Activated CD4-positive, CD25-positive, alpha-beta regulatory T cell treated with anti-CD3 and anti-CD28 coated beads, Interleukin-2, amount 50 U/mL, for 24 hours (primary cell): ENCODE data around the gene CERS1.
"Not testable (repeated sequence)": the region's sequence is repeated elsewhere in the genome, so short reads cannot be mapped to it uniquely, and the experiment has no call there.

Experiments
- ATAC-seq, 2 donors: fragments of 150-1000 bp; cut with Tn5 transposase; one replicate each; pipeline ENCODE4 v1.10.0; 2021; ENCODE audit warnings: mild to moderate bottlenecking in 1 of 2, moderate library complexity in 1 of 2

CERS1 gene

DNA sequence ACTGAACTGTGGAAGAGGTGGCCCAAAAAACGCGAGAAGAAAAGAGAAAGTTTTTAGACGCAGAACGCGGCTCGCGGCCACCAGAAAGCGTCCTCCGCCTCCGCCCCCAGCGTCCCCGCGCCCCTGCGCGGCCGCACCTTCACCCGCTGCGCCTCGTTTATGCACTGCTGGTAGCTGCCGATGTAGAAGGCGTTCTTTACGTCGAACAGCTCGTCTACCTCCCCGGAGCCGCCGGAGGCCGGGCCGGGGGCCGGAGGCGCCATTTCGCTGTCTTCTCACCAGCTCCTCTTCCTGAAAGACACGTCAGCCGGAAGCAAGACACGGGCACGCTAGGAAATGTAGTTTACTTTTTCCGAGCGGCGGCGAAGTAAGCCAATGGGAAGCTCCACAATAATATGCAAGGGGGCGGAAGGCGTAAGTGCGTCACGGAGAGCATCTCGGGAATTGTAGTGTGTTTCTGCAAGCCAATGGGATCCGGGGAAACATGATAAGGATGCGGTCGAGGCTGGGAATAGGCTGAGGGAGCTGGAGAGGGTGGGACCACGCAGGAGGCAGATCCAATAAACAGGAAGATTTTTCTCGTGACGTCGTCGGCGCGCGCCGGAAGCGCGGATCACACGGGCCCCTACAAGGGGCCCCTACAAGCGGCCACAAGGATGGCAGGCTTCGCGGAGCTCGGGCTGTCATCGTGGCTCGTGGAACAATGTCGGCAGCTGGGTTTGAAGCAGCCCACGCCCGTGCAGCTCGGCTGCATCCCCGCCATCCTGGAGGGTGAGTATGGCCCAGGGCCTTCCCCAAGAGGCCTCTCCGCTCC is 23.3 kb upstream of the CERS1 start, which contains the start of the genes COPE and DDX49:
COPE (minus strand) TSS at position 302 of the 814 bp plus-strand sequence; CDS start at position 263, 39 bp downstream.
DDX49 (plus strand) TSS at position 630 of the 814 bp plus-strand sequence; CDS start at position 657, 27 bp downstream.
- peak; percentile 94 to 97 for ATAC-seq

- ATAC-seq: not testable (repeated sequence)
Measured at GRCh38 chr19:18917593-18917992, 21.6 kb upstream of the CERS1 start.

DNA sequence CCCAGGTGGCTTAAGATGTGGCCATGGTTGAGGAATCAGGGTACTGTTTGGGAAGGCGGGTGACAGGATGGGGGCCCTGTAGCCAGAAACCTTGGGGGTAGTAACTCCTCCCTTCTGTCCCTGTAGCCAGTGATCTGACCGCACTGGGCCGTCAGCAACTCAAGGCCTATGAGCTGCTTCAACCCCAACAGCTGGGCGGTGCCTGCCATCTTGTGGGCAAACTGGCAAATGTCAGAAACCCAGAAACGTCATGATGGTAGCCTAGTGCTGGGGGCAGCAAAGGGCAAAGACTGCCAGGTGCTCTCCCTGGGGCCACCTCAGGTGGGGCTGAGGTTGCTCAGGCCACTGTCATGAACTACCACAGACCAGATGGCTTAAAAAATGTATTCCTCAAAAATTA is 19.7 kb upstream of the CERS1 start:
- ATAC-seq: no peak

DNA sequence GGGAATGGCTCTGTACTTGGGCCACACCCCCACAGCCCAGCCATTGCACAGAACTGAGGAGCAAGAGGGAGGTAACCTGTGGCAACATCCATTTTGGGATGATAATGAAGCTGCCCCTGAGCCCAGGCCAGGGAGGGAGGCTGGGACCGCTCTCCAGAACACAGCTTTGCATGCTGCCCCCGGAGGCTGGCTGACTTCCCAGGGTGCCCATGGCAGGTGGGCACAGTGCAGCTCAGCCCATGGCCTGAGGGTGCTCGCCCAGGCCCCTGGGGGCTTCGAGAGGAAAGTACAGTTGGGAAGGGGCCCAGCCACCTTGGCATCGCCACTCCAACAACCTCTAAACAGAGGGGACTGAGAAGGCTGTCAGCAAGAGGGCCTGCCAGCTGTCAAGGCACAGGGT is 17.5 kb upstream of the CERS1 start:
- no peak for ATAC-seq

- ATAC-seq: no peak
Measured at GRCh38 chr19:18912933-18913332, 17.0 kb upstream of the CERS1 start.

GRCh38 chr19:18910801-18911436 is 15.0 kb upstream of the CERS1 start:
- ATAC-seq: no peak

- ATAC-seq: no peak
Measured at GRCh38 chr19:18910010-18910409, 14.1 kb upstream of the CERS1 start.

DNA sequence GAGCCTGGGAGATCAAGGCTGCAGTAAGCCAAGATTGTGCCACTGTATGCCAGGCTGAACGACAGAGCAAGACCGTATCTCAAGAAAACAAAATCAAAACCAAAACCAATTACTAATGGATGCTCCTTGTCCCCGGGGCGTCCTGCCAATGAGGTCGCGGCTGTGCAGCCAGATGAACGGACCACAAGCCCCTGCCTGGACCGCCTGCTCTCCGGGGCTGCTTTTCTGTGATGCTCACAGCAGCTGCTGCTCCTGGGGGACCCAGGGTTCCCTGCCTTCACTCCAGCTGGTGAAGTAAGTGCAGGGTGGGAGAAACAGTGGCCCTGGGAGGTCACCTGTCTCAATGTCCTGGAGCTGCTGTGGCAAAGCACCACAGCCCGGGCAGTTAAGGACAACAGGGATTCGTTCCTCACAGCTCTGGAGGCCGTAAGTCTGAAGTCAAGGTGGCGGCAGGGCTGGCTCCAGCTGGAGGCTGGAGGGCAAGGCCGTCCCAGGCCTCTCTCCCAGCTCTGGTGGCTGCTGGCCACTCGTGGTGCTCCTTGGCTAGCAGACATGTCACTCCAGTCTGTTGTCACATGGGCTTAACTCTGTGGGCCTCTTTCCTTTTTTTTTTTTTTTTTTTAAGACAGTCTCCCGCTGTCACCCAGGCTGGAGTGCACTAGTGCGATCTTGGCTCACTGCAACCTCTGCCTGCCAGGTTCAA is 13.1 kb upstream of the CERS1 start:
- ATAC-seq: no peak

DNA sequence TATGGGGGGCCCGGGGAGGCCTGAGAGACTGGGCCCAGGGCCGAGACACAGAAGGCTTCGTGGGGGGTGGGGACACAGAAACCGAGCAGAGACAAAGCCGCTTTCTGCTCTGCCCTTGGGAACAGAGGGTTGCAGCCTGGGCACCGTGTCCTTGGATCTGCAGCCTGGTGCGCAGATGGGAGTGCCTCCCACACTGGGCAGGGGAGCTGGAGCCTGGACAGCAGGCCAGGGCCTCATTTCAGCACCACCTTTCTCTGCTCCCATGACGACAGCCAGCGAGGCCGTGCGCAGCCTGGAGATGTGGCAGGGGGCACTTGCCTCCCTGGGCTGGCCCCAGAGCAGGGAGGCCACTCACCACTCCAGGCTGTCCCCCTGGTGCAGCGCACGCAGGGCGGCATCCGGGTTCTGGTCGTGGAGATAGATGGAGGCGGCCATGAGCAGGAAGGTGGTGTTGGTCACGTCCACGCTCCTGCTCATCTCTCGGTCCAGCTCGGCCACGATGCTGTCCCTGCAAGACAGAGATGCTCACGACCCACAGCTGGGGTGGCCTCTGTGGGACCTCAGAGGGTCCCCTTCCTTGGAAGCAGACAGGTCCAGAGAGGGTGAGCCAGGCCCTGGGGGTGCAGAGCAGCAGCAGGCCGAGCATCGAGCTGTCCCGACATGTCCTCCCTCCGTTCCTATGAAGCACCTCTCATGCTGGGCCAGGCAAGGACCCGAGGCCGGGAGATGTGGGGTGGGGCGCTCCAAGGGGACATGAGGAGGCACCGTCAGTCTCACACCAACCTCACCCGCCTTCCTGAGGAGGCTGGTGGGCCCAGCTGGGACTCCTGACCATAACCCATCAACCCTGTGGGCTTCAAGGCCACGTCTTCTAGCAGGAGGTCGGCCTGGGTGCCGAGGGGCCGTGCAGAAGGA is 10.9 kb upstream of the CERS1 start:
- ATAC-seq: no peak

DNA sequence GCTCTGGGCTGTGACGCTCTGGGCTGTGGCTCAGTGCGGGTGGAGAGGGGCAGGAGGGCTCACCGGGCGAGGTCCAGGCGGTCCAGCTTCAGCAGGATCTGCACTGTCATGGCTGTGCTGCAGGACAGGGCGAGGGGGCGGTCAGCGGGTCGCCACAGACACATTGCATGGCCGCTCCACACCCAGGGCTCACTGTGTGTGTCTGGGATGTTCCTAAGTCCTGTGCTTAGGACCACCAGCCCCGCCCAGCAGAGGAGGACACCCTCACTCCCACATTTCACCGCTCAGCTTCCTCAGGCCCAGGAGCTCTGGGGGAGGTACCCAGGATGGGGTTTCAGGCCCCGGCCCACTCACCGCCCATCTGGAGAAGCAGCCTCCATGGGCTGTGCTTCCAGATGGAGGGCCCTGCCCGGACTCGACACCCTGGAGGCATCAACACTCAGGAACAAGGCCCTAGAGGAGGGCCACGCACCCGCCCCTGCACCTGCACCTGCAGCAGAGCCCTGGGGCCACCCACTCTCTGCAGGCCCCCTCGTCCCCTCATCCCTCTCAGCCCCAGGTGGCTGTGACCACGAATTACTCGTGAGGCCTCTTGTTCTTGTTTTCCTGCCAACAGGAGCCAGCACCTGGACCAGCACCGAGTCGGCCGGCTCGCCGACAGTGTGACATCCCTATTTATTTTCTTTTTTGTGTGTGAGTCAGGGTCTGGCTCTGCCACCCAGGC is 9.7 kb upstream of the CERS1 start:
- no peak for ATAC-seq

DNA sequence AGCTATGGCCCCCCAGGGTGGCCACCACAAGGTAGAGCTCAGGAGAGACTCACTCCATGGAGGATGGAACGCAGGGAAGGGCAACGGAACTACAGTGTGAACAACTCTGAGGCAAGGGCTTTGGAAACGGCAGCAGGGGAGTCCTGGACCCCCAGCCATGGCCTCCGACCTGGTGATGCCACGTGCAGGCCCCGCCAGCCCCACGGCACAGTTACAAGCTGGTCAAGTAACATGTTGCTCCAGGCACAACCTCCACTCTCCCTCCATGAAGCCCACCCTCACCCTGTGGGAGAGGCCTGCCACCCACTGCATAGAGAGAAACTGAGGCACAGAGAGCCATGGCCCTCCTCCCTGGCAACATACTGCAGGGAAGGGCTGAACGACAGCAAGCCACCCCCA is 9.1 kb upstream of the CERS1 start:
- ATAC-seq: no peak

DNA sequence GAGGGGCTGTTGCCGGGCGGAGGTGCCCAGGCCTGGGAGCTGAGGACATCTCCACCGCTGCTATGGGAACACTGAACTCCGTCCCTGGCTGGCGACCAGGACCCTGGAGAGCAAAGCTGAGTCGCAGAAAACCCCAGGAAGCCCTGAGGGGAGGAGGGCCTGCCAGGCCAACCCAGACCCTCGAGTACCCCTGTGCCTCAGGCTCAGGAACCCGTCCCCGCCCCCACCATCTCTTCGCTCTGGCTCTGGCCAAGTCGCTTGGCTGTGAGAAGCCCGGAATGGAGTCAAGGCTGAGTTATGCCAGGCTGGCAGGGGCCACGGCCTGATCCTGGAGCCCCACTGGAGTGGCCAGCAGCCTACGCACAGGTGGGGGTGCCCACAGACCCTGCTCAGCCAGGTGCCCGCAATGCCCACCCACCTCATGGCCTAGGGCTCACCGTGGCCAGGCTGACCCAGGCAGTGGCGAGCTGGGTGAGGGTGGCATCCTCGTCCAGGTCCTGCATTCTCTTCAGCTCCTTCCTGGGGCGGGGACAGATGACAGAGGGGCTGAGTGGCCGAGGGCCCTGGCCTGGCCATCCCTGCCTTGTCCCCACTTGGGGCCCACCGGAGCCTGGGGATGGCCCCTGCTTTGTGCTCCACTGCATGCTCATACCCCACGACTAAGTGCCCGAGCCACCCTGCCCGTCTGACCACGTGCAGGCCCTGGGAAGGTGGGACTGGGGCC is 8.5 kb upstream of the CERS1 start:
- no peak for ATAC-seq

GRCh38 chr19:18903156-18904037 is 7.4 kb upstream of the CERS1 start:
- no peak for ATAC-seq

- ATAC-seq: not testable (repeated sequence)
Measured at GRCh38 chr19:18902519-18902918, 6.6 kb upstream of the CERS1 start.

DNA sequence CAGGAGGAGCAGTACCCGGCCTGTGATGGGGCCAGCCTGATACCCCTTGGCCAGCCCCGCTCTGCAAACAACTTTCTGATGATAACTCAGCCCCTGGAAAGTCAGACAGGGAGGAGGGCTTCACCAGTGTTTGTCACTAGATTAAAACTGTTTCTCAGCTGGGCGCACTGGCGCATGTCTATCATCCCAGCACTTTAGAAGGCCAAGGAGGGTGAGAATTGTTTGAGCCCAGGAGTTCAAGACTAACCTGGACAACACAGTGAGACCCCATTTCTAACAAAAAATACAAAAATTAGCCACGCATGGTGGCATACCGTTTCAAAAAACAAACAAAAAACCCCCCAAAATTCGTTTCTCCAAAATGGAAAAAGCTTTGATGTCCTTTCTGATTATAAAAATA is 5.5 kb upstream of the CERS1 start:
- no peak for ATAC-seq

- no peak for ATAC-seq
Measured at GRCh38 chr19:18900700-18901481, 4.9 kb upstream of the CERS1 start.

- no peak for ATAC-seq
Measured at GRCh38 chr19:18899624-18900560, 3.9 kb upstream of the CERS1 start.
